SU-DHL-6 (cell line): ENCODE data around the gene ACTN4.

Experiments used
- CTCF ChIP-seq: fragments of 200-600 bp; sonication (generic); IDR thresholded peaks from one replicate; pipeline ENCODE4 v1.5.1; 2017; ENCODE audit warnings: antibody characterized with exemption, mild to moderate bottlenecking, low read length, moderate library complexity; ENCODE audit not compliant: insufficient read depth, poor library complexity, severe bottlenecking
- EZH2phosphoT487 ChIP-seq: fragments of 200-600 bp; sonication (generic), shearing (Covaris generic); conservative IDR thresholded peaks from 2 replicates; pipeline ENCODE4 v1.6.1; 2018; ENCODE audit warnings: mild to moderate bottlenecking, antibody characterized with exemption, low read length, moderate library complexity, mixed read lengths

- TF ChIP-seq CTCF: no peak
- TF ChIP-seq EZH2phosphoT487: no peak
Measured at GRCh38 chr19:38721979-38722773, 74.7 kb downstream of the ACTN4 start.
